Colonic mucosa (tissue), 4 donors: ENCODE results near the gene PAPSS2. TPM values are rescaled to one million over a fixed set of nuclear protein-coding genes. Genes with fewer than 3 reads are reported as not detected.

Experiments used
- DNase-seq: peaks from one replicate; pipeline ENCODE4 v3.0.0-alpha.2; 2020
- H3K27ac ChIP-seq: fragments of 200-600 bp; one replicate; pipeline ENCODE4 v1.8.0; 2021
- H3K27me3 ChIP-seq: fragments of 200-600 bp; one replicate; pipeline ENCODE4 v1.8.0; 2021
- H3K36me3 ChIP-seq: fragments of 200-600 bp; one replicate; pipeline ENCODE4 v1.8.0; 2021
- H3K4me1 ChIP-seq: fragments of 200-600 bp; one replicate; pipeline ENCODE4 v1.8.0; 2021; ENCODE audit warnings: mild to moderate bottlenecking
- H3K4me3 ChIP-seq: fragments of 200-600 bp; one replicate; pipeline ENCODE4 v1.8.0; 2021
- H3K9ac ChIP-seq, 2 donors: one replicate each; pipeline ENCODE4 v1.7.0; 2013; ENCODE audit warnings: control low read depth in 2 of 2, low read depth in 2 of 2, low read length in 2 of 2
- H3K9me3 ChIP-seq: fragments of 200-600 bp; one replicate; pipeline ENCODE4 v1.8.0; 2021
- CTCF ChIP-seq: fragments of 200-600 bp; IDR thresholded peaks from one replicate; pipeline ENCODE4 v1.8.0; 2022; ENCODE audit warnings: antibody characterized with exemption, mild to moderate bottlenecking
- intact Hi-C: fragments of 100-400 bp; cut with DNase I; formaldehyde crosslinking; loops from one replicate; pipeline ENCODE4 v1.14.1; 2022
- total RNA-seq, 2 donors: library from RNA; stranded (reverse); fragmentation: NEBNext Ultra II Directional in 1 of 2; extraction: Animal tissue kit (Norgen Biotek cat#: 25700) in 1 of 2; gene quantifications; one replicate each; pipeline ENCODE4 v1.2.1, GENCODE V29; 2021
- donor health status: healthy.
- donor health status: DM: no; HTN: no; CAD: no.
- donor health status: DM: no; HTN: no; CAD: no.

PAPSS2 gene
- total RNA-seq, 2 donors from 2014 or later, result 279 to 310 TPM

- no peak for DNase-seq
- no peak overlapping the region for H3K9ac ChIP-seq
- no peak overlapping the region for H3K27ac ChIP-seq
- no peaks in the 10 kb centered on the region for H3K4me1 ChIP-seq
- intact Hi-C loops, result no loop called here
- H3K4me3 ChIP-seq, result no peak overlapping the region
- H3K27me3 ChIP-seq, result no peaks in the 10 kb centered on the region
- no peaks in the 10 kb centered on the region for H3K36me3 ChIP-seq
- no peaks in the 10 kb centered on the region for H3K9me3 ChIP-seq
- TF ChIP-seq CTCF, result no peak
Measured at GRCh38 chr10:87636313-87636915, 23.3 kb upstream of the PAPSS2 start.

GRCh38 chr10:87639493-87639892 is 20.2 kb upstream of the PAPSS2 start:
- intact Hi-C loops, result no loop called here
- Histone ChIP-seq H3K4me3 (no peak overlapping the region), H3K9ac (no peak overlapping the region), H3K27ac (no peak overlapping the region), H3K9me3 (no peaks in the 10 kb centered on the region), H3K36me3 (no peaks in the 10 kb centered on the region), H3K27me3 (no peaks in the 10 kb centered on the region), H3K4me1 (no peaks in the 10 kb centered on the region)
- no peak for DNase-seq
- TF ChIP-seq CTCF, result no peak

GRCh38 chr10:87640043-87640442 is 19.6 kb upstream of the PAPSS2 start:
- no peaks in the 10 kb centered on the region for H3K27me3 ChIP-seq
- no peak overlapping the region for H3K9ac ChIP-seq
- no peaks in the 10 kb centered on the region for H3K9me3 ChIP-seq
- intact Hi-C loops, result no loop called here
- TF ChIP-seq CTCF, result no peak
- no peak overlapping the region for H3K27ac ChIP-seq
- no peak for DNase-seq
- H3K36me3 ChIP-seq, result no peaks in the 10 kb centered on the region
- no peak overlapping the region for H3K4me3 ChIP-seq
- H3K4me1 ChIP-seq, result no peaks in the 10 kb centered on the region

GRCh38 chr10:87642486-87642885 is 17.2 kb upstream of the PAPSS2 start:
- no peaks in the 10 kb centered on the region for H3K9me3 ChIP-seq
- H3K36me3 ChIP-seq, result no peaks in the 10 kb centered on the region
- H3K4me3 ChIP-seq, result no peak overlapping the region
- intact Hi-C loops, result no loop called here
- H3K9ac ChIP-seq, result no peak overlapping the region
- no peak overlapping the region for H3K27ac ChIP-seq
- DNase-seq, result no peak
- H3K27me3 ChIP-seq, result no peaks in the 10 kb centered on the region
- no peak for TF ChIP-seq CTCF
- no peaks in the 10 kb centered on the region for H3K4me1 ChIP-seq

- DNase-seq, result no peak
- Histone ChIP-seq H3K4me3 (no peak overlapping the region), H3K4me1 (no peaks in the 10 kb centered on the region), H3K9me3 (no peaks in the 10 kb centered on the region), H3K9ac (no peak overlapping the region), H3K27me3 (no peaks in the 10 kb centered on the region), H3K36me3 (no peaks in the 10 kb centered on the region), H3K27ac (no peak overlapping the region)
- intact Hi-C loops, result no loop called here
- no peak for TF ChIP-seq CTCF
Measured at GRCh38 chr10:87642988-87643387, 16.7 kb upstream of the PAPSS2 start.
